K562 (cell line): ENCODE data around the gene FAM83D. TPM values are rescaled to one million over a fixed set of nuclear protein-coding genes. Genes with fewer than 3 reads are reported as not detected.

Experiments
- CEBPB ChIP-seq: fragments of 450-650 bp; IDR thresholded peaks from 2 replicates; pipeline ENCODE4 v1.6.1; 2016; ENCODE audit warnings: missing genetic modification characterization, missing compliant biosample characterization
- DDX20 ChIP-seq: fragments of 450-650 bp; IDR thresholded peaks from 2 replicates; pipeline ENCODE4 v1.6.1; 2016; ENCODE audit warnings: missing genetic modification characterization, low read depth, mild to moderate bottlenecking, missing compliant biosample characterization, moderate library complexity
- DIDO1 ChIP-seq: fragments of 450-650 bp; IDR thresholded peaks from 2 replicates; pipeline ENCODE4 v1.6.1; 2016; ENCODE audit warnings: low read depth, missing biosample characterization, missing genetic modification characterization
- FOXK2 ChIP-seq, 2 experiments: fragments of 450-650 bp; IDR thresholded peaks in 1 of 2; conservative IDR thresholded peaks in 1 of 2; 2 replicates each; pipeline ENCODE4 v1.6.1; 2016; ENCODE audit warnings: low read depth in 2 of 2, mild to moderate bottlenecking in 1 of 2
- GABPB2 ChIP-seq: fragments of 250-450 bp; sonication (Bioruptor Pico); conservative IDR thresholded peaks from 2 replicates; pipeline ENCODE4 v1.5.1; 2021; ENCODE audit warnings: mild to moderate bottlenecking
- GTF2E2 ChIP-seq: fragments of 200-800 bp; sonication (Bioruptor generic); IDR thresholded peaks from 2 replicates; pipeline ENCODE4 v1.6.1; 2016; ENCODE audit warnings: missing genetic modification characterization, missing compliant biosample characterization
- IFI16 ChIP-seq: fragments of 250-450 bp; sonication (Bioruptor Pico); IDR thresholded peaks from 2 replicates; pipeline ENCODE4 v2.1.2; 2022; ENCODE audit warnings: mild to moderate bottlenecking, inconsistent platforms
- JUND ChIP-seq, 2 experiments: IDR thresholded peaks; 2 replicates in 1 of 2; 3 replicates in 1 of 2; pipeline ENCODE4 v1.6.1; 2011; ENCODE audit warnings: borderline replicate concordance in 2 of 2, low read depth in 2 of 2, low read length in 2 of 2, improper control_type of control experiment in 1 of 2, missing biosample characterization in 1 of 2, missing genetic modification characterization in 1 of 2, missing genetic modification reagents in 1 of 2
- MECOM ChIP-seq: fragments of 250-450 bp; sonication (Bioruptor Pico); IDR thresholded peaks from 2 replicates; pipeline ENCODE4 v1.8.0; 2022; ENCODE audit warnings: inconsistent platforms
- PHF21A ChIP-seq: fragments of 450-650 bp; IDR thresholded peaks from 2 replicates; pipeline ENCODE4 v1.6.1; 2017; ENCODE audit warnings: low read depth, borderline replicate concordance
- PPARD ChIP-seq: fragments of 250-450 bp; sonication (Bioruptor Pico); IDR thresholded peaks from 2 replicates; pipeline ENCODE4 v1.8.0; 2022; ENCODE audit warnings: inconsistent platforms, mild to moderate bottlenecking, moderate library complexity
- SREBF2 ChIP-seq: sonication (generic); formaldehyde crosslinking; IDR thresholded peaks from 2 replicates; pipeline ENCODE4 v1.4.0; 2020; ENCODE audit warnings: mild to moderate bottlenecking, missing genetic modification reagents
- TGIF2 ChIP-seq: sonication (generic); formaldehyde crosslinking; IDR thresholded peaks from 2 replicates; pipeline ENCODE4 v1.8.1; 2022; ENCODE audit warnings: mild to moderate bottlenecking, missing genetic modification reagents, moderate library complexity
- ZBTB1 ChIP-seq: sonication (generic); formaldehyde crosslinking; IDR thresholded peaks from 2 replicates; pipeline ENCODE4 v1.8.1; 2023; ENCODE audit warnings: missing genetic modification reagents, low read depth, mild to moderate bottlenecking, borderline replicate concordance
- ZFP36 ChIP-seq: fragments of 150-350 bp; IDR thresholded peaks from 2 replicates; pipeline ENCODE4 v1.6.1; 2018; ENCODE audit warnings: low read length, low read depth; ENCODE audit not compliant: partially characterized antibody
- ZNF124 ChIP-seq: sonication (generic); formaldehyde crosslinking; IDR thresholded peaks from 2 replicates; pipeline ENCODE4 v1.8.1; 2022; ENCODE audit warnings: missing genetic modification reagents
- ZNF184 ChIP-seq: sonication (generic); formaldehyde crosslinking; IDR thresholded peaks from 2 replicates; pipeline ENCODE4 v1.5.0; 2020; ENCODE audit warnings: missing genetic modification reagents
- polyA plus RNA-seq, 8 experiments: library from polyadenylated mRNA; depleted of rRNA in 4 of 8; stranded (reverse) in 5 of 8; unstranded in 3 of 8; fragments of >200 nt; fragmentation: Nextera tagmentation in 2 of 8; fragmentation: Illumina TruSeq in 1 of 8; extraction: Ambion mirVana in 2 of 8; extraction: Trizol in 1 of 8; gene quantifications; 2 replicates each; pipeline versions ENCODE4 v1.2.1 to v1.2.3, GENCODE V29; 2011 to 2014; ENCODE audit warnings: inconsistent platforms in 1 of 8, missing spikeins in 1 of 8
- total RNA-seq, 7 experiments: library from RNA; depleted of rRNA in 6 of 7; stranded (reverse); fragments of >200 nt in 6 of 7; fragmentation: Illumina TruSeq in 2 of 7; extraction: Trizol in 2 of 7; gene quantifications; 2 replicates each; pipeline versions ENCODE4 v1.2.1 to v1.2.3, GENCODE V29; 2011 to 2021; ENCODE audit warnings: low replicate concordance in 1 of 7
- TF ChIP-seq, protein P1 (sequence below): fragments of 250-450 bp; sonication (Bioruptor Pico); IDR thresholded peaks from 2 replicates; pipeline ENCODE4 v1.8.0; 2022; ENCODE audit warnings: inconsistent platforms, mild to moderate bottlenecking, moderate library complexity, borderline replicate concordance
- TF ChIP-seq, protein P2 (sequence below): fragments of 450-650 bp; formaldehyde crosslinking; IDR thresholded peaks from 2 replicates; pipeline ENCODE4 v1.4.0; 2020; ENCODE audit warnings: mild to moderate bottlenecking, moderate library complexity
- TF ChIP-seq, protein P3 (sequence below): fragments of 450-650 bp; IDR thresholded peaks from 2 replicates; pipeline ENCODE4 v1.6.1; 2017; ENCODE audit warnings: antibody characterized with exemption, mild to moderate bottlenecking
- TF ChIP-seq, protein P4 (sequence below): sonication (generic); formaldehyde crosslinking; IDR thresholded peaks from 2 replicates; pipeline ENCODE4 v1.8.0; 2022; ENCODE audit warnings: mild to moderate bottlenecking, low read depth, missing genetic modification reagents

FAM83D gene
- total and polyA plus RNA-seq, 9 of the 15 experiments (the other 6 are each of a cell fraction or from before 2014, with no cell fraction given), result 8.2 to 66.1 (median 43.5) TPM

DNA sequence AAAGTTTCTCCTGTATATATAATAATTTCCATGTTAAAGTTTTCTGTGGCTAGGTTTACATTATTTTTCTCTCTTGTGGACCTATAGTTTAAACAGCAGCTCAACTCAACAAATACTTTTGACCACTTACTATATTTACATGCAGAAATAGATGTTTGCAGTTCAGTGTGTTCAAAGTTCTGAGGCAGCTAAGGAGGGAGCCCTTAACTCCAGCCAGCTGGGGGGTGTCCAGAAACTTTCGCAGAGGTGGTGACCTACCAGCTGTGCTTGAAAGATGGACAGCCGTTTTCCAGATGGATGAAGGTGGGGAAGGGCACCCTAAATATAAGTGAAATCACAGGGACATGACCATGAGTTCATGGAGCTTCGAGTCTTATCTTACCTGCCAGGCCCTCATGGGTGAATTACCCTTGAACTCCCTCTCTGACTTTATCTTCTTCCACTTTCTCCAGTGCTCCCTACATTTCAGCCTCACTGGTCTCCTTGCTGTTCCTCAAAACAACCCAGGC lies 69.4 kb downstream of the FAM83D start (continued):
- TF ChIP-seq, protein P1, sequence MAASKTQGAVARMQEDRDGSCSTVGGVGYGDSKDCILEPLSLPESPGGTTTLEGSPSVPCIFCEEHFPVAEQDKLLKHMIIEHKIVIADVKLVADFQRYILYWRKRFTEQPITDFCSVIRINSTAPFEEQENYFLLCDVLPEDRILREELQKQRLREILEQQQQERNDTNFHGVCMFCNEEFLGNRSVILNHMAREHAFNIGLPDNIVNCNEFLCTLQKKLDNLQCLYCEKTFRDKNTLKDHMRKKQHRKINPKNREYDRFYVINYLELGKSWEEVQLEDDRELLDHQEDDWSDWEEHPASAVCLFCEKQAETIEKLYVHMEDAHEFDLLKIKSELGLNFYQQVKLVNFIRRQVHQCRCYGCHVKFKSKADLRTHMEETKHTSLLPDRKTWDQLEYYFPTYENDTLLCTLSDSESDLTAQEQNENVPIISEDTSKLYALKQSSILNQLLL (CRISPR knock-in tag), result no peak
- TF ChIP-seq IFI16 (CRISPR knock-in tag) (no peak), MECOM (CRISPR knock-in tag) (no peak), ZBTB1 (CRISPR knock-in tag) (no peak), ZFP36 (no peak), ZNF184 (CRISPR knock-in tag) (no peak), DIDO1 (tag) (no peak), JUND (IDR thresholded peaks at IDR 0.05; ENCODE audit: borderline replicate concordance, low read depth, low read length) (peak; percentile 27; the same call in 1 of the 2 replicates), JUND (tag; IDR thresholded peaks at IDR 0.05; ENCODE audit: borderline replicate concordance, low read depth, low read length) (no peak; the same call in 2 of the 3 replicates), CEBPB (tag) (no peak), GABPB2 (CRISPR knock-in tag) (no peak), DDX20 (tag) (no peak), ZNF124 (CRISPR knock-in tag) (no peak), PPARD (CRISPR knock-in tag) (no peak), GTF2E2 (tag) (no peak), PHF21A (no peak), SREBF2 (CRISPR knock-in tag) (no peak), FOXK2 (conservative IDR thresholded peaks at IDR 0.05 in 1 of 2, IDR thresholded peaks at IDR 0.05 in 1 of 2; ENCODE audit: low read depth in 2 of 2) (no peak; a peak in 1 of 4 replicates), TGIF2 (CRISPR knock-in tag) (no peak)
- TF ChIP-seq, protein P2, sequence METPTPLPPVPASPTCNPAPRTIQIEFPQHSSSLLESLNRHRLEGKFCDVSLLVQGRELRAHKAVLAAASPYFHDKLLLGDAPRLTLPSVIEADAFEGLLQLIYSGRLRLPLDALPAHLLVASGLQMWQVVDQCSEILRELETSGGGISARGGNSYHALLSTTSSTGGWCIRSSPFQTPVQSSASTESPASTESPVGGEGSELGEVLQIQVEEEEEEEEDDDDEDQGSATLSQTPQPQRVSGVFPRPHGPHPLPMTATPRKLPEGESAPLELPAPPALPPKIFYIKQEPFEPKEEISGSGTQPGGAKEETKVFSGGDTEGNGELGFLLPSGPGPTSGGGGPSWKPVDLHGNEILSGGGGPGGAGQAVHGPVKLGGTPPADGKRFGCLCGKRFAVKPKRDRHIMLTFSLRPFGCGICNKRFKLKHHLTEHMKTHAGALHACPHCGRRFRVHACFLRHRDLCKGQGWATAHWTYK, result no peak
- TF ChIP-seq, protein P3, sequence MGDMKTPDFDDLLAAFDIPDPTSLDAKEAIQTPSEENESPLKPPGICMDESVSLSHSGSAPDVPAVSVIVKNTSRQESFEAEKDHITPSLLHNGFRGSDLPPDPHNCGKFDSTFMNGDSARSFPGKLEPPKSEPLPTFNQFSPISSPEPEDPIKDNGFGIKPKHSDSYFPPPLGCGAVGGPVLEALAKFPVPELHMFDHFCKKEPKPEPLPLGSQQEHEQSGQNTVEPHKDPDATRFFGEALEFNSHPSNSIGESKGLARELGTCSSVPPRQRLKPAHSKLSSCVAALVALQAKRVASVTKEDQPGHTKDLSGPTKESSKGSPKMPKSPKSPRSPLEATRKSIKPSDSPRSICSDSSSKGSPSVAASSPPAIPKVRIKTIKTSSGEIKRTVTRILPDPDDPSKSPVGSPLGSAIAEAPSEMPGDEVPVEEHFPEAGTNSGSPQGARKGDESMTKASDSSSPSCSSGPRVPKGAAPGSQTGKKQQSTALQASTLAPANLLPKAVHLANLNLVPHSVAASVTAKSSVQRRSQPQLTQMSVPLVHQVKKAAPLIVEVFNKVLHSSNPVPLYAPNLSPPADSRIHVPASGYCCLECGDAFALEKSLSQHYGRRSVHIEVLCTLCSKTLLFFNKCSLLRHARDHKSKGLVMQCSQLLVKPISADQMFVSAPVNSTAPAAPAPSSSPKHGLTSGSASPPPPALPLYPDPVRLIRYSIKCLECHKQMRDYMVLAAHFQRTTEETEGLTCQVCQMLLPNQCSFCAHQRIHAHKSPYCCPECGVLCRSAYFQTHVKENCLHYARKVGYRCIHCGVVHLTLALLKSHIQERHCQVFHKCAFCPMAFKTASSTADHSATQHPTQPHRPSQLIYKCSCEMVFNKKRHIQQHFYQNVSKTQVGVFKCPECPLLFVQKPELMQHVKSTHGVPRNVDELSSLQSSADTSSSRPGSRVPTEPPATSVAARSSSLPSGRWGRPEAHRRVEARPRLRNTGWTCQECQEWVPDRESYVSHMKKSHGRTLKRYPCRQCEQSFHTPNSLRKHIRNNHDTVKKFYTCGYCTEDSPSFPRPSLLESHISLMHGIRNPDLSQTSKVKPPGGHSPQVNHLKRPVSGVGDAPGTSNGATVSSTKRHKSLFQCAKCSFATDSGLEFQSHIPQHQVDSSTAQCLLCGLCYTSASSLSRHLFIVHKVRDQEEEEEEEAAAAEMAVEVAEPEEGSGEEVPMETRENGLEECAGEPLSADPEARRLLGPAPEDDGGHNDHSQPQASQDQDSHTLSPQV, result no peak
- TF ChIP-seq, protein P4, sequence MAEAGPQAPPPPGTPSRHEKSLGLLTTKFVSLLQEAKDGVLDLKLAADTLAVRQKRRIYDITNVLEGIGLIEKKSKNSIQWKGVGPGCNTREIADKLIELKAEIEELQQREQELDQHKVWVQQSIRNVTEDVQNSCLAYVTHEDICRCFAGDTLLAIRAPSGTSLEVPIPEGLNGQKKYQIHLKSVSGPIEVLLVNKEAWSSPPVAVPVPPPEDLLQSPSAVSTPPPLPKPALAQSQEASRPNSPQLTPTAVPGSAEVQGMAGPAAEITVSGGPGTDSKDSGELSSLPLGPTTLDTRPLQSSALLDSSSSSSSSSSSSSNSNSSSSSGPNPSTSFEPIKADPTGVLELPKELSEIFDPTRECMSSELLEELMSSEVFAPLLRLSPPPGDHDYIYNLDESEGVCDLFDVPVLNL (CRISPR knock-in tag), result no peak
